GM23338 (cell line): ENCODE measurements around the gene PARVG.

Source experiments
- CREB1 ChIP-seq: fragments of 250-450 bp; sonication (Bioruptor Pico); IDR thresholded peaks from 2 replicates; pipeline ENCODE4 v1.5.0; 2020; ENCODE audit warnings: low read depth, mild to moderate bottlenecking, moderate library complexity
- CTCF ChIP-seq, 2 experiments: fragments of 200-600 bp in 1 of 2; sonication (generic) in 1 of 2; conservative IDR thresholded peaks; 2 replicates each; pipeline versions ENCODE4 v1.5.1 to v1.6.1; 2016 to 2017; ENCODE audit warnings: antibody characterized with exemption in 2 of 2, low read depth in 2 of 2, mild to moderate bottlenecking in 2 of 2, moderate library complexity in 1 of 2
- ETS1 ChIP-seq: IDR thresholded peaks from 2 replicates; pipeline ENCODE4 v1.6.1; 2016; ENCODE audit warnings: antibody characterized with exemption
- EZH2 ChIP-seq: fragments of 200-600 bp; sonication (generic); IDR thresholded peaks from one replicate; pipeline ENCODE4 v1.8.0; 2017; ENCODE audit warnings: antibody characterized with exemption, mild to moderate bottlenecking, low read depth; ENCODE audit not compliant: unreplicated experiment
- EZH2phosphoT487 ChIP-seq: fragments of 200-600 bp; sonication (generic); IDR thresholded peaks from one replicate; pipeline ENCODE4 v1.8.1; 2018; ENCODE audit warnings: antibody characterized with exemption; ENCODE audit not compliant: unreplicated experiment
- JUNB ChIP-seq: IDR thresholded peaks from one replicate; pipeline ENCODE4 v1.6.1; 2016; ENCODE audit warnings: antibody characterized with exemption; ENCODE audit not compliant: unreplicated experiment
- POLR2AphosphoS5 ChIP-seq: IDR thresholded peaks from 2 replicates; pipeline ENCODE4 v1.6.1; 2016; ENCODE audit warnings: antibody characterized with exemption, low read depth
- REST ChIP-seq: IDR thresholded peaks from one replicate; pipeline ENCODE4 v1.6.1; 2018; ENCODE audit warnings: antibody characterized with exemption; ENCODE audit not compliant: unreplicated experiment
- STAT1 ChIP-seq: IDR thresholded peaks from one replicate; pipeline ENCODE4 v1.6.1; 2016; ENCODE audit warnings: antibody characterized with exemption; ENCODE audit not compliant: unreplicated experiment
- ZNF114 ChIP-seq: fragments of 250-450 bp; sonication (Bioruptor Pico); IDR thresholded peaks from 2 replicates; pipeline ENCODE4 v1.5.0; 2020; ENCODE audit warnings: mild to moderate bottlenecking, moderate library complexity

- TF ChIP-seq CTCF (conservative IDR thresholded peaks at IDR 0.05; ENCODE audit: low read depth in 2 of 2) (no peak), JUNB (no peak), EZH2 (no peak), POLR2AphosphoS5 (no peak), REST (no peak), ETS1 (no peak), EZH2phosphoT487 (no peak), ZNF114 (no peak), CREB1 (no peak), STAT1 (no peak)
These were observed 37.1 kb upstream of the PARVG start for GRCh38 chr22:44143579-44143978.
